HG02870 (cell line): ENCODE data around the gene COG3.

ENCODE experiments used
- ATAC-seq: cut with Tn5 transposase; IDR thresholded peaks from one replicate; pipeline ENCODE4 v1.9.1; 2021; ENCODE audit warnings: mild to moderate bottlenecking, moderate library complexity; ENCODE audit not compliant: unreplicated experiment

COG3 gene

DNA sequence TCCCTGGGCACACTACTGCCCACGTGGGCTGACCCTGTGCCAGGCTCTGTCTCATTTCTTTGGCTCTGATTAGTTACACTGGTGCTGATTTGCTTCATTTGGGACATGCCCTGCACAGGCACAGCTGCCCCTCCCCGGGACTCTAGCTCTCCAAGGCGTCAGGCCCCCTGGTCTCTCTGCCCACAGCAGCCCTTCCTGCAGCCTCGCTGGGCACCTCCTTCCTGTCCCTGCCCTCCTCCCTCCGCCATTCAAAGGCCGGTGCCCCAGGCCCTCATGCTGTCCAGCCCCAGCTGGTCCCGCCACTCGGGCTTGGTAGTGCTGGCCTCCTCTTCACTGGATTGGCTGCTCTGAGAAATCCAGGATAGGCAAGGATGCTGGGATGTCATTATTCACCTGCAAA lies 77.7 kb downstream of the COG3 start:
- ATAC-seq = no peak

DNA sequence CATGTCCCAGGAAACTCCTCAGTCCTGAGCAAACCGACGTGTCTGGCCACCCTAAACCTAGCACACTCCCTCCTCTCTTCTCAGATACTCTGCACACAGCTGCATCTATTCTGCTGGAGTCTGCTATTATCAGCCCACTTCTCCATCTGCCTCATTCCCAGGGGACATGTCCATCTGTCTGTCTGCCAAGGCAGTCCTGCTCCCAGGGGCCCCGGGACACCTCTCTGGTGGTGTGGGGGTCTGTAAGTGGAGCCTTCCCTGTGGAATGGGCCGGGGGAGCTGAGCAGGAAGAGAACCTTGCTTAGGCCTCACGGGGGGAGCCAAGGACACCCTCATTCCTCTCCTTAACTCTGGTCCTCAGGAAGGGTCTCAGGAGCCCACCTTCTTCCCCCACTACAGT lies 78.1 kb downstream of the COG3 start:
- no peak for ATAC-seq

DNA sequence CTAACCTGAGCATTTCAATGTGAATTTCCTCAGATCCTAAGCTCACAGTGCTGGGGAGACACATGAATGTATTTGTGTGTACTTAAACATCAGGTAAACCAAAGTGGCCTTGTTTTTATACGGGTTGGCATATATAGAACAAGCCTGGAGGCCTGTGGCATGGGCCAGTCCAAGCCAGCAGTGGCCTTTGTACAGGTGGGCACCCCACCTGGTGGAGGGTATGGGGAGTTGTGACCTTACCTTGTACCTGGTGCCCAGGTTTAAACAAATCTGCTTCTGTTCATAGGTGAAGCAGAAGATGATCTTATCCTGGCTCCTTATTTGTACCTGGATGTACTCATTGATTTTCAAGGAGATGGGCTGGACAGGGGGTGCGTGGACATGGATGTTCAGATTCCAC lies 79.8 kb downstream of the COG3 start:
- no peak for ATAC-seq

DNA sequence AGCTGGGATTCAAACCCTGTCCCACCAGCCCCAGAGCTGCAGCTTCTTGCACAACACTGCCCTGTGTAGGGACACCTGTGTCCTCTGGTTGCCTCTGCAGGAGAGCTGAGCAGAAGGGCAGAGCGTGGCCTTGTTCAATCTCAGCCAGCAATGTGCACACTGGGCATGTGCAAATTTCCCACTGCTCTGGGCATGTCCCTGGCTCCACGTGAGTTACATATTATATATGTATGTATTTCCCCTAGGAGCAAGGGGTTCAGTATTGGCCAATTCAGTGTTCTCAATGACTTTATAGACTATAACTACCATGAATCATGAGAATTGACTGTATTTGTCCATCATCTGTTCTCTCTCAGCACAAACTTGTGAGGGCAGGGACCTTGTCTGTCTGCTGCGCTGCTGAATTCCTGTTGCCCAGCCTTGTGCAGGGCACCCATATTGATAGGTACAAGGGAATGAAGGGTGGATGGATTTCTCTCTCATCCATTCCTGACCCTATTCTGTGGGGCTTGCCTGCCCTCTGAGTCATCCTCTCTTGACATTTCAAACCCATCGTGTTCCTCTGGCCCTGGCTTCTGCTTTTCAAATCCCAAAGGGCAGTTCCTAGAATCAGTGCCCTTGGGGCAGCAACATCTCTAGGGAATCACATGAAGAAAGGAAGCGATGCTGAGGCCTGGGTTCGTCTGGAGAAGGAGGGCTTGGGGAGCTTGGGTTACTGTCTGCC lies 81.1 kb downstream of the COG3 start:
- no peak for ATAC-seq

DNA sequence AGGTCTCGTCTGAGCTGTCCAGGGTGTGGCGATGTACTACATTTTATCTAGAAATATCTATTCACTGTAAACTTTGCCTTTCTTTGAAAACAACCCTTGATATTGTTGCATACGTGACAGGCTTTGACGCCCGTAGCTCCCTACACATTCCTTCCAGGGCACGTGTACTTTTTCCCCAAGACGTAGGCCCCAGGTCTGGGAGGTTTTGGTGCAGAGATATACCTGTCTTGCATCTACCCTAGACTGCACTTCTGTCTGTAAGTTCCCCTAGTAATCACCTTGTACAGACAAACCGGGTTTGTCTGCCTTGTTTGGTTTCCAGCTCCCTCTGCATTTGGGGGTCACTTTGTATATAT lies 81.6 kb downstream of the COG3 start:
- ATAC-seq = no peak

DNA sequence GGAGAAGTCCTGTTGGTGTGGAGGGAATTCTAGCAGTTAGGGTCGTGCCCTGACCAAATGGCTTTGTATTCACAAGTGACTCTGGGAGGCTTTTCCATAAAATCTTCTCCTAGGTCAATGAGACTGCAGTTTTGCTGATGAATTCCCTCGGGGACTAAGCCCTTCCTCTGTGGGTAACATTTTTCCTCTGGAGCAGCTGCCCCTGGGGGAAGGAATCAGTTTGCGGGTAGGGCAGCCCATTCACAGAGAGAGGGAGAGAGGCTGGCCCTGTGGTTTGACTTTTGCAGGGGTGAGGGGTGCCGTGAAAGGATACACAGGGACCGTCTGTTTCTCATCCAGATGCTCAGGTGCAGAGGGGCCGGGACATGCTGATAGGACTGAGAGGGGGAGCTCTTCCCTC lies 83.5 kb downstream of the COG3 start:
- no peak for ATAC-seq

DNA sequence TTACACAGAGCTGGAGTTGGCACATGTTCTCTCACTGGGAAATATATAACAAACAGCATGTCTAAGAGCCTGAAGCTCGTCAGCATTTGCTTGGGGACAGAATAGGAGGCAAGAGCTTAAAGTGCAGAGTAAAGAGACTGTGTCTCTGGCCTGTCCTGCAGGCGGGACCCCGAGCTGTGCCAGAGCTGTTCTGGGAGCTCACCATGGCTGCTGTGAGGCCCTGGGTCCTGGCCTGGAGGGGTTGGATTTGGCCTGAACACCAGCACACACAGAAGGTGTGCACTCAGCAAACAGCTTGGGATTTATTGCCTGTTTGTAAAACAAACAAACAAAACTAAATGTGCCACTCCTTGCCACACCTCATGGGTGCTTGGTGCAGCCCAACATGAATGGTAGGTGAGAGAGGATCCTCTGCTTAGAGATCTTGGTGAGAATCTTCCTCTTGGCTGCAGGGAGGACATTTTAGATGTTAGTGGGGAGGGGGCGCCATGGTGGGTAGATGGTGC lies 89.9 kb downstream of the COG3 start:
- no peak for ATAC-seq

DNA sequence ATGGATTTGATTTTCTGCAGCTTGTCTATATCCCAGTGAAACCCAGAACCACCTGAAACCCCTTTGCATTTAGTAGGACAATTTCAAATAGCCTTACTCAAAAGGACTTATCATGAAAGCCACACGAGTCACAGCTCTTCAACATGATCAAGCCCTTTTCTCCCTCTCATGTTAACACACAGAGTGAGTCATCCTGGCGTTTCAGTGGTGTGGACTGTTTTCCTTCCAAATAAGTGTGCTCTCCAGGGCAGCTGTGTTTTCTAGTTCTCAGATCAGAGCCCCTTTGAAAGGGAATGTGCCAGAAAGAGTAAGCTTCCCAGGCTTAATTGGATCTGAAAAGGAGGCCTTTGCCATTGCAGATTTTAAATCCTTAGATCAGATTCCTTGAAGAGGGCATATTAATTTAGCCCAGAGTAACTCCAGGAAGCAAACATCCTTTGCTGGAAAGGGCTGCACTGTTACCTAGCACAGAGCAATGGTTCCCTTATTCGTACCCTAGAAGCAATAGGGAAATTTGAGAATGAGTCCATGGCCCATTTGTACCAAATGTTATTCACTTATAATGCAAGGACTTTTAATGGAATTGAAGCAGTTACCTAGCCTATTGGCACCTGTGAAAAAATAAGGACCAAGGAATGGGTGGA lies 99.5 kb downstream of the COG3 start:
- ATAC-seq = no peak

DNA sequence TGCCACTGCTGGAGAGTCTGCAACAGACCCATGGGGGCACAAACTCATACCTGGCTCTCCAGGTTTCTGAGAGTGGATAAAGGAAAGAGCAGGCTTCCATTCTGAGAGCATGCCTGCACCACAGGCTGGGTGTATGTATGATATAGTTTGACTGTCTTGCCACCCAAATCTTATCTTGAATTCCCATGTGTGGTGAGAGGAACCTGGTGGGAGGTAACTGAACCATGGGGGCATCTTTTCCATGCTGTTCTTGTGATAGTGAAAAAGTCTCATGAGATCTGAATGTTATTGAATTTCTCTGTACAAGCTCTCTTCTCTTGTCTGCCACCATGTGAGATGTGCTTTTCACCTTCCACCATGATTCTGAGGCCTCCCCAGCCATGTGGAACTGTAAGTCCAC lies 100.6 kb downstream of the COG3 start:
- no peak for ATAC-seq

DNA sequence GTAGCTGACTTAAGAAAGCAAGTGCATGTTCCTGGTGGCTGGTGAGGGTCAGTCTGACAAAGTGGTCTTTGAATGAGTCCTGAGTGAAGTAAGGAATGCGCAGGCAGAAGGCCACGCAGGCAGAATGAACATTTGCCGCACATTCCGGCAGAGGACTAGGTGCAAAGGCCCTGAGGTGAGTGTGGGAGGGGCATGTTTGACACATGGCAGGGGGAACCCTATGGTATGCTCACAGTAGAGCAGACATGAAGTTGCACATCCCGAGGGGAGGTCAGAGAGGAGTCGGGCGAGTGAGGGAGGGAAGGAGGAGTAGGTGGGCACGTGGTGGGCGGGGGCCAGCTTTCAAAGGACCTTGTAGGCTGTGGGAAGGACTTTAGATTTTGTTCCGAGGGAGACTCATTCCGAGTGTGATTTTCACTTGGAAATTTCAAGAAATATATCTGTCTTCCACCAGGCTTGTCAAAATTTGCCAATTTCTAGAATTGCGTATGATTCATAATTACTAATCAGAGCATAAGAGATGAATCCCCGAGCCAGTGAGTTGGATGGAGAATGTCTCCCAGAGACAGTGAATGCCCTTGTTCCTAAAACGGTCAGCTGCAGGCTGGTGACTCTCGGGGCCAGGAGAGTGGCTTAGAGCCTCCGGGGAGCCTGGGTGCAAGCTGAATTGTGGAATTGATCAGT lies 110.5 kb downstream of the COG3 start:
- no peak for ATAC-seq

DNA sequence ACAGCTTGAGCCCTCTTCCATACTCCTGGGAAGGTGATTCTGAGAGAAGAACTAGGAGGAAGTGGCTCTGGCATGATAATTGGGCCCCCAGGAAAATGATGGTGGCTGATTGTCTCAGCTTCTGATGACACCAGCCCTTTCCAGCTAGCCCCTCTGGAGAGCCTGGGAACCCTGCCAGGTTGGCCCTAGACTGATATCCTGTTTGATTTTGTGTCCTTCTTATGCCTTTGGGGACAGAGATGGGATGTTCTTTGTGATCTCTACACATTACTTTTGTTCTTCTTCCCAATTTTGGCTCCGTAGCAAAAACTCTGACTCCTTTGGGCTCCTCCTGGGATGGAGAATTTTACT lies 111.1 kb downstream of the COG3 start:
- no peak for ATAC-seq

DNA sequence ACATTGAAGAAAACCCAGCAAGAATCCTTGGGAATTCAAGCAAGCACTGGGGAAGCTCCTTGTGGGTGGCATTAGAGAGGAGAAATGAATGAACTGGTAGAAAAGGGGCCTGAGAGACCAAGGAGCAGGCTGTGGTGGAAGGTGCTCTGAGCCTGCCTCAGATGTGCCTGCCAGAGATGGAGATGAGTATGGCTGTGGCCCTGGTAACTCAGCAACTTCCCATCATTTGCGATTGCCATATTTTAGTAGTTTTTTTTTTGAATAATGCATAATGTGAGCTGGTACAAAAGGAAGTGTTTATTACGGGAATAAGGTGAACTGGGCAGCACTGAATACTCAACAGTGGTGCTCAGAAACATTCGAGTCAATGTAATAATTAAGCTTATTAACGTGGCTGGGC lies 111.7 kb downstream of the COG3 start:
- ATAC-seq = no peak

DNA sequence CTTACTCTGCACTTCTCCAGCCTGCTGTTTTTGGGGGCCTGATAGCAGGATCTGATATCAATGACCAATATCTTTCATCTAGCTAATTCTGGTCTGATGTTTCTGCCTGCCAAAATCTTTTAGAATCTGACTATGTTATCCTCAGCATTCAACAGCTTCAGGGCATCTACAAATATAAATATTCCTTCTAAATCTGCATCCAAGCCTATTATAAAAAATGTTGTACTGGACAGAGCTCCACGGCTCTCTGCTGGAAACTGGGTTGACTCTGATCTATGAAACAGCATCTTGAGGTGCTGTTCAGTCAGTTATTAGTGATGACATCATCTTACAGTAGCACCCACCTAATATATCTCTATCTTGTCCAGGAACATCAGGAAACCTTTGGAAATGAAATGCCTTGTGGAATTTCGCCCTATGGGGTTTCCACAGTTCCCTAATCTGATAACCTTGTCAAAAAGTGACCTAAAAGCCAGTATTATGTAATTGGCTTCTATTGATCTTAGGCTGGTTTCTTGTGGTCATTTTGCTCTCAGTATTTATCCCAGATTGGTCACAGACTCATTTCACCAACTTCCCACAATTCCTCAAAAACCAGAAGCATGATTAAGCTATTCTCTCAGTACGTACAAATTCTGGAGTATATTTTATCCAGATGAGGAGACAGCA lies 117.8 kb downstream of the COG3 start:
- ATAC-seq = no peak

DNA sequence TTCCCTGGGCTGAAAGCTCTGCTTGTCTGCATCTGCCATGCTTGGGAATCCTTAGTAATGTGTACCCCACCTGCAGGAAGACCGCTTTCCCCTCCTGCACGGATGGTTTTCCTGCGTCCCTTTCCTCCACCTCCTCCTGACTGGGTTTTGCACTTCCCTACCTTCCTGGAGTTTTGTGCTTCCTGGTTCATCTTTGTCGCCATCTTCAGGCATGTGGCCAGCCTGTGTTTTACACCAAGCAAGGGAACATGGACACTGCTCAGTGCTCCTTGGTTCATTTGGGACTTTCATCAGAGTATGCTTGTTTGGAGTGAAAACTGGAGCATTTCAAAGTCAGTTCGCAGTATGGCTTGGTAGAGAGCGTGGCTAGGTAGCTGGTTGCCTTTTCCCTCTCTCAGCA lies 120.1 kb downstream of the COG3 start:
- no peak for ATAC-seq
